Measurements from ENCODE around the gene FIGNL1.

The FIGNL1 gene

GRCh38 chr7:50426280-50427045 is 23.7 kb downstream of the FIGNL1 start:
- no peak for DNase-seq

- DNase-seq: no peak
These were observed 24.8 kb downstream of the FIGNL1 start for GRCh38 chr7:50425318-50425717.

GRCh38 chr7:50423860-50424259 is 26.3 kb downstream of the FIGNL1 start:
- DNase-seq: no peak

GRCh38 chr7:50422858-50423257 is 27.3 kb downstream of the FIGNL1 start:
- no peak for DNase-seq

- no peak for DNase-seq
These were observed 29.1 kb downstream of the FIGNL1 start for GRCh38 chr7:50421043-50421442.

- DNase-seq: no peak
These were observed 31.4 kb downstream of the FIGNL1 start for GRCh38 chr7:50418526-50419290.

GRCh38 chr7:50418086-50418515 is 32.0 kb downstream of the FIGNL1 start:
- peak; percentile 63 for DNase-seq

- DNase-seq: no peak
These were observed 33.5 kb downstream of the FIGNL1 start for GRCh38 chr7:50416527-50417182.

GRCh38 chr7:50415844-50416364 is 34.2 kb downstream of the FIGNL1 start:
- DNase-seq: no peak

GRCh38 chr7:50413561-50413960 is 36.6 kb downstream of the FIGNL1 start:
- no peak for DNase-seq

- no peak for DNase-seq
These were observed 37.2 kb downstream of the FIGNL1 start for GRCh38 chr7:50412973-50413372.

GRCh38 chr7:50411332-50411731 is 38.8 kb downstream of the FIGNL1 start:
- no peak for DNase-seq

- no peak for DNase-seq
These were observed 40.0 kb downstream of the FIGNL1 start for GRCh38 chr7:50409856-50410745.

- no peak for DNase-seq
These were observed 43.2 kb downstream of the FIGNL1 start for GRCh38 chr7:50406935-50407334.

- no peak for DNase-seq
These were observed 44.9 kb downstream of the FIGNL1 start for GRCh38 chr7:50405221-50405620.

GRCh38 chr7:50404392-50404791 is 45.8 kb downstream of the FIGNL1 start:
- no peak for DNase-seq

GRCh38 chr7:50400114-50400513 is 50.0 kb downstream of the FIGNL1 start:
- DNase-seq: no peak

- no peak for DNase-seq
These were observed 50.5 kb downstream of the FIGNL1 start for GRCh38 chr7:50399635-50400034.

- DNase-seq: no peak
These were observed 50.9 kb downstream of the FIGNL1 start for GRCh38 chr7:50399206-50399605.

- no peak for DNase-seq
These were observed 52.2 kb downstream of the FIGNL1 start for GRCh38 chr7:50397971-50398324.

GRCh38 chr7:50397320-50397970 is 52.7 kb downstream of the FIGNL1 start:
- DNase-seq: no peak

GRCh38 chr7:50396856-50397255 is 53.3 kb downstream of the FIGNL1 start:
- DNase-seq: no peak

All from stimulated activated CD4-positive, alpha-beta T cell treated with anti-CD3 and anti-CD28 coated beads, Interleukin-12 subunit alpha, Interleukin-12 subunit beta, amount 100 ng/mL, for 4 hours (primary cell).